NOMO-1 treated with dmso at 0.1 percent for 144 hours (cell line): ENCODE measurements around the gene CD5L.

ENCODE experiments used
- DNase-seq: peaks from one replicate; lab custom pipeline; 2025; ENCODE audit not compliant: unreplicated experiment; lab: John Stamatoyannopoulos, UW

Gene CD5L

GRCh38 chr1:157841708-157842107 is at the start of gene CD5L:
Gene CD5L (minus strand): TSS chr1:157841808. CDS start chr1:157841701, 107 bp downstream.
- no peak for DNase-seq

DNA sequence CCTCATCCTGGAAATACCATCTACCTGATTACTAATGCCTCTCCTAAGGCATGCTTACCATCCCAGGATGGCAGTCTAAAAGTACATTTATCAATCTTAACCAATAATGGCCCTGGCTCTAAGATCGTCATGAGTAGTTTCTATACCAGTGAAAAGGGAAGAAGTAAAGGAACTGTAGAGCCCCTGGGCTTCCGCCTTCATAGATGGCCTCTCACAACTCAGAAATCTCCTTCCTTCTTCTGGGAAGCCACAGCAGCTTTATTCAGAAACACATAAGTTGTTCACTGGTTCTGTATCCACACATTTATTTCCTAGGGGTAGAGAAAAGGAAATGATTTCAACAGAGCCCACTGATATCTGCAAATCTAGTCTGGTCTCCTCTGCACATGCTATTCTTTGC is 41.0 kb upstream of the CD5L start:
- DNase-seq = peak; percentile 11

- DNase-seq = no peak
Measured at GRCh38 chr1:157880621-157881020, 39.0 kb upstream of the CD5L start.

- DNase-seq = no peak
Measured at GRCh38 chr1:157878059-157878458, 36.5 kb upstream of the CD5L start.

DNA sequence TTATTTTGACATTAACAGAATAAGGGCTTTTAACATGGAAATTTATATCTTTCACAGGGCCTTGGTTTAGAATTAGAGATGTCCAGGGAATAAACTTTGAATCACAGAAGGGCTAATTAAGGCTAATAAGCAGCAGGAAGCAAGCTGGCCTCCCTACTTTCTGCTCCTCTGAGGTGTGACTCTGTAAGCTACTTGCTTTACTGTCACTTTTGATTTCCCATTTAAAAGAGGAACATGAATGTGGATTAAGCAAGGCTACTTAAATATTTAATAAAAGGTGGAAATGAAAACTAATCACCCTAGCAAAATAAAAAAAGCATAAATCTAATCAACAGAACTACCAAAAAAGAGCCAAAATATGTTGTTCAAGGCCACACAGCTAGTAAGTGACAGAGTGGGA is 28.9 kb upstream of the CD5L start:
- DNase-seq = no peak

- no peak for DNase-seq
Measured at GRCh38 chr1:157868654-157869053, 27.0 kb upstream of the CD5L start.

DNA sequence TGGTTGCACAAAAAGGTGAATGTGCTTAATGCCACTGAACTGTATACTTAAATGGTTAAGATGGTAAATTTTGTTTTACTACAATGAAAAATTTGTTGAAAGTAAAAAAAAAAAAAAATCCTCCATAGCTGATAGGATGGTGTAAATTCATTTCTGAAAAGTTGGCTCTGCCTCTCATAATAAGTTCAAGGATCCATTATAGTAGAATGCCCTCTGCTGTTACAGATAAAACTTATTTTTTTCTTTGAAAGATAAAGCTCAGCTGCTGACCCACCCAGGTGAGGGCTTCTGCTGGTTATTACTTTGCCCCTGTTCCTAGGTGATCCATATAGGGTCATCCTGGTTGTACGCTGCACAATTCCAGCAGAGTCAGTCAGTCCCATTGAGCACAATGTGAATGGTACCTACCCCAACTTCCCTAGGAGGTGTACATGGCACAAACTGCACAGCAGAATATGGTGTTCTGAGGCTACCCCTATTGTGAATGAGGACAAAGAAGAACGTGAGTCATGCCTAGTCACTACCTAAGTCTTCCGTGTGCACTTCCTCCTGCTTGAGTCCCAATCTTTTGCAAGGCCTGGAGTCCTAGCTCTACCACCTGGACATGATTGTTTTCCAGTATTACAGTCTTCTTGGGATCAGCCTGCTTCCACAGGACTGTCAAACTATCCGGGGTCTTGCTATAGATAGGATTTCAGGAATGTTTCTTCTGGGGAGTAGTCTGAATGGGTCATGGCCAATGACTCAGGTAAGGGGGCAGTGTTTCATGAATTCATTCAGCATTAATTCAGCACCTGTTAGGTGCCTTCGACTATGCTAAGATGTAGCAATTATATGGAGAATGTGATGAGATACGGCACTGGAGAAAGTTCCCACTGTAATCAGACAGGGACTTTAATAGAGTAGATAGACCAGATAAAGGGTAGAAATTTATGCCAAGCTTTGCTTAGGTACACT is 20.8 kb upstream of the CD5L start:
- no peak for DNase-seq

DNA sequence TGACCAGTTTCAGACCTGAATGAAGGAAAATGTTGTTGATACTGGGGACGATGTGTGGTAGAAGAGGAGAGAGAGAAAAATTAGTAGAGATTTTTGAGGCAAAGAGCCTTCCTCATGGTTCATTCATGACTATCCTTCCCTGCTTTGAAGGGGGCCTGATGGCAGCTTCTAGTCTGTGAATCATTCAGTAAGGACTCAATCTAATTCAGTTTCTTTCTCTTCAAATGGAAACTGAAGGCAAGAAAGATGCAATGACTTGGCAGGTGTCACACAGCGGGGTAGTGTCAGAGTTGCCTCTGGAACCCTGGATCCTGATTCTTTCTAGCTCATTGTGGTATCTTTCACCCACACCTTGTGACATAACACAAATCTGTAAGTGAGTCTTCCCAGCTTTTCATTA is 14.9 kb upstream of the CD5L start:
- DNase-seq = no peak

- DNase-seq = no peak
Measured at GRCh38 chr1:157852476-157852875, 10.9 kb upstream of the CD5L start.

- DNase-seq = peak; percentile 67
Measured at GRCh38 chr1:157849229-157849875, 7.7 kb upstream of the CD5L start.

- DNase-seq = no peak
Measured at GRCh38 chr1:157844089-157844830, 2.7 kb upstream of the CD5L start.

DNA sequence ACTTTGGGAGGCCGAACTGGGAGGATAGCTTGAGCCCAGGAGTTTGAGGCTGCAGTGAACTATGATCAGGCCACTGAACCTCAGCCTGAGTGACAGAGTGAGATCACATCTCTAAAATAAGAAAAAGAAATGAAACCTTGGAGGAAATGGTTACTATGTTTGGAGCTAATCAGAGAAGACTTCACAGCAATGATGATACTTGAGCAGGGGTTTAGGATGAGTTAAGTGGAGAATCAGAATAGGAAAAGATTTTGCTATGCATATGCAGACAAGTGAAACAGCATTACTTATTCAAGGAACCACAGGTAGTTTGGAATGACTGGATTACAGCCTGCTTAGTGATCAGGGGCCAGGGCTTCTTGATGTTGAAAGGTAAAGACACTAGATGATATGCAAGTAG is 1.3 kb upstream of the CD5L start:
- no peak for DNase-seq

DNA sequence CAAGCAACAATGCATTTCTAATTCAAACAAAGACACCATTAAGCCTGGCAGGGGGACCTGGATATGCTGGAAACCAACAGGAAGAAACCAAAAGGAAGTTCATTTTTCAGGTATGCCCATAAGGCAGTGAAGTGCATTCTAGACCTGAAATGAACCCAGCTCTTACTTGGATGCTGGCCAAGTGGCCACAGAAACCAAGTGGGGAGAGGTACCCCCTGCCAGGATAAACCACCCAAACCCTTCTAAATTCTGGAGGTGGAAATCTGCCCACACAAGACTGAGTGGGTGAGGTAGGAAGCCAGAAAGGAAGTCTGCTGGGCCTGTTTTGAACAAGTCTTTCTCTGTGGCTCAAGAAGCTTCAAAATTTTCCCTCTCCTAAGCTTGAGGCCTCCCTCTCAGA is 2.6 kb downstream of the CD5L start:
- DNase-seq = no peak

GRCh38 chr1:157834430-157834829 is 7.2 kb downstream of the CD5L start:
- DNase-seq = no peak

GRCh38 chr1:157833145-157833544 is 8.5 kb downstream of the CD5L start:
- DNase-seq = no peak

GRCh38 chr1:157831968-157832626 is 9.5 kb downstream of the CD5L start:
- peak; percentile 40 for DNase-seq

DNA sequence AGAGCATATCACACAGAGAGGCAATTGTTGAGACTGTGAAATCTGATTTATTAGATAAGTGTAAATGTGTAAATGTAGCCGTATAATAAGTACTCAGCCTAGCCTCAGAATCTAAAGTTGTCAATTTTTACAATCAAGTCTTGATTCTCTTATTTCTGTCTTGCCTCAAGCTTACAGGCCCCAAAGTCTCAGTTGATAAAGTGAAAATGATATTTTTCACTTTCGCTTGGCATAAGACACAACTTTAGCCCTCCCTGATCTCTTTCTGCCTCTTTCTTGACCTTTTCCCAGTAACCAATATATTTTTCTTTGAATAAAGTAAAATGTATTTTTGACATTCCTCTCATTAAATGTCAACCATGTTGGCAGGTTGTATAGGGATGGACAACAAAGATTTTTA is 10.7 kb downstream of the CD5L start:
- DNase-seq = no peak

- no peak for DNase-seq
Measured at GRCh38 chr1:157829711-157830110, 11.9 kb downstream of the CD5L start.

- no peak for DNase-seq
Measured at GRCh38 chr1:157829210-157829609, 12.4 kb downstream of the CD5L start.

DNA sequence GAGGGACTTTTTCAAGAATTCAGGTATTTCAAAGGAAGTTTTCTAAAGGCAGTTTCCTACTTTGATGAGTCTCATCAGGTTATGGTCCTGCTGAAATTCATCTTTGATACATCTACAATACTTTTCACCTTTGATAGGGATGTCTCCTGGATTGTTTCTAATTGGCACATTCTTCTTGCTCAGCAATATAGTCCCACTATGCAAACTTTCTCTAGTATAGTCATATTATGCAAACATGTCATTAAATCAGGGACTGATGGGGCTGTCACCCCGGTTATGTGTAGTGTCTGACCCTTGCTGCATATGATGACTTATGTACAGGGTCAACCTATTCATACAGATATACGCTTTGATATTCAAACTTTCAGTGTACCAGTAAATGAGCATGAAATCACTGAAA is 21.3 kb downstream of the CD5L start:
- no peak for DNase-seq

GRCh38 chr1:157819896-157820295 is 21.7 kb downstream of the CD5L start, which contains the start of gene FCRL1:
Gene FCRL1 (minus strand): TSS chr1:157820120. CDS start chr1:157820037, 83 bp downstream.
- DNase-seq = peak; percentile 60
